PC-9 (cell line): ENCODE results near the gene PNPO. TPM values are rescaled to one million over a fixed set of nuclear protein-coding genes. Genes with fewer than 3 reads are reported as not detected.

Source experiments
- BruUV-seq: library from RNA; stranded (reverse); fragments of 400-500 nt; replicated peaks from 2 replicates; lab custom pipeline; 2021; lab: Mats Ljungman, UMichigan
- CTCF ChIA-PET: fragments of 300-600 bp; sonication (Branson Sonifier 250); formaldehyde crosslinking; loops from one replicate; lab custom pipeline; 2022; ENCODE audit warnings: antibody characterized with exemption; lab: Charles Lee
- POLR2A ChIA-PET: fragments of 300-600 bp; sonication (Branson Sonifier 250); formaldehyde crosslinking; loops from one replicate; lab custom pipeline; 2022; ENCODE audit warnings: antibody characterized with exemption; ENCODE audit not compliant: unreplicated experiment; lab: Charles Lee
- DNase-seq, 2 experiments: peaks; one replicate each; pipeline versions ENCODE4 v3.0.0 to v3.0.0-alpha.2; 2015 to 2022; ENCODE audit warnings: mixed read lengths in 1 of 2
- H2AFZ ChIP-seq: fragments of 200-600 bp; sonication (generic); 2 replicates; pipeline ENCODE4 v1.8.1; 2017; ENCODE audit warnings: antibody characterized with exemption
- H3F3A ChIP-seq: fragments of 200-600 bp; sonication (generic); 2 replicates; pipeline ENCODE4 v1.8.1; 2017; ENCODE audit warnings: antibody characterized with exemption, mild to moderate bottlenecking, low read depth; ENCODE audit not compliant: insufficient read depth
- H3K27ac ChIP-seq: fragments of 200-600 bp; sonication (generic); 2 replicates; pipeline ENCODE4 v1.6.1; 2016; ENCODE audit warnings: mixed run types
- H3K27me3 ChIP-seq: fragments of 200-600 bp; sonication (generic); 2 replicates; pipeline ENCODE4 v1.6.1; 2016; ENCODE audit warnings: low read depth, mixed run types; ENCODE audit not compliant: insufficient read depth
- H3K36me3 ChIP-seq: fragments of 200-600 bp; sonication (generic); 2 replicates; pipeline ENCODE4 v1.6.1; 2016; ENCODE audit warnings: low read depth, mixed run types
- H3K4me1 ChIP-seq: fragments of 200-600 bp; sonication (generic); replicated peaks from 2 replicates; pipeline ENCODE4 v1.6.1; 2016; ENCODE audit warnings: mixed run types; ENCODE audit not compliant: insufficient read depth
- H3K4me2 ChIP-seq: fragments of 200-600 bp; sonication (generic); 2 replicates; pipeline ENCODE4 v1.6.1; 2017; ENCODE audit warnings: mixed run types
- H3K4me3 ChIP-seq: fragments of 200-600 bp; sonication (generic); 2 replicates; pipeline ENCODE4 v1.6.1; 2016; ENCODE audit warnings: mixed run types
- H3K79me2 ChIP-seq: fragments of 200-600 bp; sonication (generic); 2 replicates; pipeline ENCODE4 v1.6.1; 2017; ENCODE audit warnings: low read depth, mixed run types
- H3K9me2 ChIP-seq: fragments of 200-600 bp; sonication (generic); 2 replicates; pipeline ENCODE4 v1.8.1; 2017; ENCODE audit warnings: mild to moderate bottlenecking; ENCODE audit not compliant: insufficient read depth
- H3K9me3 ChIP-seq: fragments of 200-600 bp; sonication (generic); 2 replicates; pipeline ENCODE4 v1.8.1; 2016; ENCODE audit warnings: low read depth; ENCODE audit not compliant: insufficient read depth
- H4K20me1 ChIP-seq: fragments of 200-600 bp; sonication (generic); 2 replicates; pipeline ENCODE4 v1.8.1; 2017; ENCODE audit not compliant: insufficient read depth
- CTCF ChIP-seq: fragments of 200-600 bp; sonication (generic); conservative IDR thresholded peaks from 2 replicates; pipeline ENCODE4 v1.6.1; 2017; ENCODE audit warnings: mixed run types, antibody characterized with exemption, mild to moderate bottlenecking, moderate library complexity
- EZH2 ChIP-seq: fragments of 200-600 bp; sonication (generic); IDR thresholded peaks from 2 replicates; pipeline ENCODE4 v1.8.0; 2017; ENCODE audit warnings: antibody characterized with exemption, low read depth
- intact Hi-C: fragments of 100-400 bp; cut with micrococcal nuclease; formaldehyde crosslinking; loops from one replicate; pipeline ENCODE4 v1.10.0; 2022; ENCODE audit not compliant: unreplicated experiment
- total RNA-seq: library from RNA; stranded (reverse); gene quantifications from 2 replicates; pipeline ENCODE4 v1.2.3, GENCODE V29; 2021

PNPO gene
- total RNA-seq, 1 experiment from 2014 or later, result 40.2 TPM

GRCh38 chr17:47905221-47905733 is 36.1 kb upstream of the PNPO start:
- Histone ChIP-seq H3F3A (no peaks in the 10 kb centered on the region), H3K27me3 (no peaks in the 10 kb centered on the region), H2AFZ (no peak overlapping the region), H3K9me3 (no peaks in the 10 kb centered on the region), H3K27ac (no peak overlapping the region), H3K79me2 (no peaks in the 10 kb centered on the region), H3K9me2 (no peaks in the 10 kb centered on the region), H3K36me3 (no peaks in the 10 kb centered on the region; the same call in 1 of the 2 replicates), H3K4me3 (no peak overlapping the region), H3K4me2 (no peak overlapping the region), H4K20me1 (no peaks in the 10 kb centered on the region), H3K4me1 (no peaks in the 10 kb centered on the region)
- DNase-seq, result no peak
- TF ChIP-seq CTCF (no peak), EZH2 (no peak)
- POLR2A ChIA-PET, result interaction anchor here (0.6 to 0.7 kb wide), 4 partner anchors 10 to 64 kb away, joined by 3 to 11 read pairs (median 5); partner anchors contain the start of gene SCRN2
- intact Hi-C loops, result no loop called here
- BruUV-seq, result no TSS peak
- CTCF ChIA-PET, result no interaction called here

DNA sequence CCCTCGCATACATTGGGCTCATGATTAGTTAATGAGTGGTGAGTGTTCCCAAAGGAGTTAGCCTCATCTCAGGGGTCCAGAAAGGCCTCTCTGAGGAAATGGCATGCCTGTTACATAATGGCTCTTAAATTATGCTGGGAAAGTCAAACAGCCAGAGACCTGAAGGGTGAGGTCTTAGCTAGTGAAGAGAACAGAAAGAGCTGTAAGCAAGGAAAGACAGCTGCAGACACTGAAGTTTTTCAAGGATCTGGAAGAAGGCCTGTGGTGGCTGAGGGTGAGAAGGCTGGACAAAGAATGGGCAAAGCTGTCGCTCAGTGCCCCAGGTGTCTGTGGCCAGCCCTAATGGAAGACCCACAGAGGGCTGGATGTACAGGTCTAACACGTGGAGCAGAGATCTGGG is 34.9 kb upstream of the PNPO start:
- no peaks in the 10 kb centered on the region for H3K27me3 ChIP-seq
- no peak overlapping the region for H3K4me2 ChIP-seq
- BruUV-seq, result no TSS peak
- no peak overlapping the region for H3K27ac ChIP-seq
- POLR2A ChIA-PET, result interaction anchor here (0.6 kb wide), 1 partner anchor 246 kb away, joined by 5 read pairs; no protein-coding TSS in a partner anchor
- H4K20me1 ChIP-seq, result no peaks in the 10 kb centered on the region
- H3K4me1 ChIP-seq, result no peaks in the 10 kb centered on the region
- CTCF ChIA-PET, result no interaction called here
- H3K36me3 ChIP-seq, result no peaks in the 10 kb centered on the region
- H3K79me2 ChIP-seq, result no peaks in the 10 kb centered on the region
- no peaks in the 10 kb centered on the region for H3F3A ChIP-seq
- H3K9me3 ChIP-seq, result no peaks in the 10 kb centered on the region
- intact Hi-C loops, result no loop called here
- no peak overlapping the region for H3K4me3 ChIP-seq
- no peaks in the 10 kb centered on the region for H3K9me2 ChIP-seq
- TF ChIP-seq CTCF (no peak), EZH2 (no peak)
- no peak for DNase-seq
- no peak overlapping the region for H2AFZ ChIP-seq

GRCh38 chr17:47907932-47908562 is 33.3 kb upstream of the PNPO start:
- no peaks in the 10 kb centered on the region for H3K9me3 ChIP-seq
- H2AFZ ChIP-seq, result no peak overlapping the region
- intact Hi-C loops, result no loop called here
- no peak for DNase-seq
- H3K79me2 ChIP-seq, result no peaks in the 10 kb centered on the region
- H3K36me3 ChIP-seq, result no peaks in the 10 kb centered on the region
- H3K4me1 ChIP-seq, result no peaks in the 10 kb centered on the region
- H3K27ac ChIP-seq, result no peak overlapping the region
- POLR2A ChIA-PET, result interaction anchor here (0.8 kb wide), 1 partner anchor 253 kb away, joined by 3 read pairs; no protein-coding TSS in a partner anchor
- no peaks in the 10 kb centered on the region for H3K27me3 ChIP-seq
- BruUV-seq, result no TSS peak
- H3K9me2 ChIP-seq, result no peaks in the 10 kb centered on the region
- H3K4me3 ChIP-seq, result no peak overlapping the region
- no peaks in the 10 kb centered on the region for H3F3A ChIP-seq
- no peak overlapping the region for H3K4me2 ChIP-seq
- peaks cover 5% of the 10 kb centered on the region; the same call in 1 of the 2 replicates for H4K20me1 ChIP-seq
- CTCF ChIA-PET, result no interaction called here
- TF ChIP-seq CTCF (no peak), EZH2 (no peak)
